Muscle of leg (tissue), 11 donors: Measurements from ENCODE around the gene NAA11. TPM values are rescaled to one million over a fixed set of nuclear protein-coding genes. Genes with fewer than 3 reads are reported as not detected.

Experiments used
- DNase-seq: peaks from one replicate; pipeline ENCODE4 v3.0.0; 2013
- H3K27ac ChIP-seq: one replicate; pipeline ENCODE4 v1.5.1; 2013; ENCODE audit warnings: mild to moderate bottlenecking, low read length, control low read depth
- H3K27me3 ChIP-seq: one replicate; pipeline ENCODE4 v1.6.1; 2013; ENCODE audit warnings: low read length; ENCODE audit not compliant: control insufficient read depth, insufficient read depth
- H3K36me3 ChIP-seq: one replicate; pipeline ENCODE4 v1.6.1; 2013; ENCODE audit warnings: low read length; ENCODE audit not compliant: control insufficient read depth, insufficient read depth
- H3K4me1 ChIP-seq: one replicate; pipeline ENCODE4 v1.6.1; 2013; ENCODE audit warnings: low read length; ENCODE audit not compliant: control insufficient read depth, insufficient read depth
- H3K4me3 ChIP-seq: one replicate; pipeline ENCODE4 v1.5.1; 2013; ENCODE audit warnings: low read length, control low read depth
- H3K9me3 ChIP-seq: replicated peaks from 2 replicates; pipeline ENCODE4 v1.6.1; 2013; ENCODE audit warnings: low read depth, low read length; ENCODE audit not compliant: control insufficient read depth
- WGBS: methylation state at CpG from one replicate; pipeline ENCODE4 v1.1.5; 2013; ENCODE audit warnings: missing lambda C conversion rate; ENCODE audit not compliant: insufficient coverage; 5-methylcytosine and 5-hydroxymethylcytosine counted together
- polyA plus RNA-seq, 8 donors: library from polyadenylated mRNA; unstranded; fragments of 120-200 nt; gene quantifications; one replicate each; pipeline versions ENCODE4 v1.2.1 to v1.2.3, GENCODE V29; 2013; ENCODE audit warnings: inconsistent platforms in 1 of 8, low replicate concordance in 1 of 8; ENCODE audit not compliant: insufficient read length in 8 of 8, insufficient read depth in 1 of 8
- total RNA-seq: library from RNA; stranded (reverse); fragments of 120-200 nt; gene quantifications from one replicate; pipeline ENCODE4 v1.2.4, GENCODE V29; 2013

Gene NAA11
- total and polyA plus RNA-seq, 9 donors, result 0.10 to 0.88 (median 0.30) TPM

DNA sequence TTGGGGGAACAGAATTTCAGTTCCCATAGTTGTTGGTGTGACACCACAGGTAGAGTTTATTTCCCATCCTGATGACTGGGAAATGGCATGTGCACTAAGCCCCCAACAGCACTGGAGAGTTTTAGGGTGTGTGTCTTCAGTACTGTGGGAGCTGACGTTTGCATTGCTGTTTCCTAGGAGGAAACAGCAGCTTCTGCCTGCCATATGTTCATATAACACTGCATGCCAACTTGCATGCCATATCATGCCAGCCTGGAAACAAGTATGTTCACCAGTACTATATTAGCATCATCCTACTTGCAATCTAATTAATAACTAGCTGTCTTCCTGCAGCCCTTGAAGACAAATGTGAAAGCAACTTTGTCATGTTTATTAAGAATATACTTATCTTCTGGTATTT, 58.2 kb downstream of the NAA11 start:
- no peaks in the 10 kb centered on the region for H3K27me3 ChIP-seq
- no CpG with 5 or more reads among the region's 1 CpG for WGBS
- DNase-seq, result no peak

More for the DNA sequence above, 58.2 kb downstream of the NAA11 start:
- Histone ChIP-seq H3K36me3 (no peaks in the 10 kb centered on the region), H3K27ac (no peak overlapping the region), H3K4me3 (no peak overlapping the region), H3K9me3 (no peaks in the 10 kb centered on the region), H3K4me1 (peaks cover 4% of the 10 kb centered on the region)

Other genes starting within 250 kb of the NAA11 start
- 0.04 TPM for gene GK2, start 82.2 kb upstream of the NAA11 start, total RNA-seq
- gene GK2, start 82.2 kb upstream of the NAA11 start, polyA plus RNA-seq, result not detected